HG03571 (cell line): Measurements from ENCODE around the gene NLE1.

Experiments
- ATAC-seq: cut with Tn5 transposase; IDR thresholded peaks from one replicate; pipeline ENCODE4 v1.9.1; 2021; ENCODE audit not compliant: unreplicated experiment

Gene NLE1

DNA sequence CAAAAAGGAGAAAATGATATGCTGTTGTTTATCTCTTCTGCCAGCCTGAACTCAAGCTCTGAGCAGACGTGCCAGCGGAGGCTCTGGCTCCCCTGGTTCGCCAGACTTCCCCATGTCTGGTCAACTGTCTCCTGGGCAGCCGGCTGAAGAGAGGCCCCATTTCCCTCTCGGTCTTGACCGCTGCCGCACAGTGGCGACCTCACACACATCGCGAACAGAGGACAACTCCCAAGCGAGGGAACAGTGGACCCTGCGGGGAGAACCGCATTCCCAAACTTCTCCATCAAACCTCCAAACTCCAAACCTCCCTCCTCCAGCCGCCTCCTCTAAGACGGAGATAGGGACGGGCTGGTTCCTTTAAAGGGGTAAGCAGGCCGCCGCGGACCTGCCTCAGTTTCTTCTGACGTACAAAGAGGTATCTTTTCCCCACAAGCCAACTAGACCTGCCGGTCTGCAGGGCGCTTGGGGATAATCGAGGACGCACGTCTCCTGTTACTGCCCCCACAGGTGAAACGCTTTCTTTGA lies 53.7 kb downstream of the NLE1 start:
- no peak for ATAC-seq

DNA sequence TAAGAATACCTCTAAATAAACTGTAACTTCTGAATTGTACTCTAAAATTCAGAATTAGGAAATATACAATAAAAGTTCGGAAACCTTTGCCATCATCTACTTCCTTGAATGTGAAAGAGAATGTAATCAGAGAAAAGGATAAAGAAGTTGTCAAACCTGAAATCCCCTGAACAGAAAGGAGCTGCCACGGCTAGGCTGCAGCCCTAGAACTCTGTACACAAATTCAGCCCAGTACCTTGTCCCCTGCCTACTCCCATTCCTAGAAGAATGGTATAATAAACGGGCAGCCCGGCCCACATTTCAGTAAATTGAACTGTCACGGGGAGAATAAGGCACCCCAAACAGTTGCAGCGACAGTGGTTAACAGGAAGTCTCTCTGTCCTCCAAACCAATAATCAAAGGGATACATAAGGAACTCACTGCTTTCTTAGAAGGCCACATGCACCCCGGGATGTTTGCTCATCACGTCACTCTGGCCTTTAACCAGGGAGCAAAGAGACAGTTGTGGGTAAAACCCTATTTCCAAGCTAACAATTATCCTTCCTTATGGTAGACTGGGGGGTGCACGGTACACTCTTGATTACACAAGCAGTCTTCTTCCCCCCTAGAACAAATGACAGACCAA lies 54.3 kb downstream of the NLE1 start:
- ATAC-seq: no peak

DNA sequence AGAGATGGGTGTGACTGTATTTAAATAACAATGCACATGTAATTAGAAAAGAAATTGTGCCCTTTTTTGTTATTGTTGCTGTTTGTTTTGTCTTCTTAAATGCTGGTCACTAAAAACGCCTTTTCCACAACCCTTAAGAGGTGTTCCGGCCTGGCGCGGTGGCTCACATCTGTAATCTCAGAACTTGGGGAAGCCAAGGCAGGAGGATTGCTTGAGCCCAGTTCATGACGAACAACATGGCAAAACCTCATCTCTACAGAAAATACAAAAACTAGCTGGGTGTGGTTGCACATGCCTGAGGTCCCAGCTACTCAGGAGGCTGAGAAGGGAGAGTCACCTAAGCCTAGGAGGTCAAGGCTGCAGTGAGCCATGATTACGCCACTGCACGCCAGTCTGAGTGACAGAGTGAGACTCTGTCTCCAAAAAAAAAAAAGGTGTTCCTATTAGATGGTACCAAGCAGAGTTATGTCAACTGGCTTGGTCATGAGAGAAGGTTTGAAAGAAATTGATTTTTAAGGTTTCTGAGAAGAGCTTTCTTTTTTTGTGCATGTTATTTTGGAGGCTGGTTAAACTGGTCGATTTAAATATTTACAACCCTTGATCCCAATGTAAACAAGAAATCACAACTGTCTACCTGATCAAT lies 55.1 kb downstream of the NLE1 start:
- no peak for ATAC-seq

DNA sequence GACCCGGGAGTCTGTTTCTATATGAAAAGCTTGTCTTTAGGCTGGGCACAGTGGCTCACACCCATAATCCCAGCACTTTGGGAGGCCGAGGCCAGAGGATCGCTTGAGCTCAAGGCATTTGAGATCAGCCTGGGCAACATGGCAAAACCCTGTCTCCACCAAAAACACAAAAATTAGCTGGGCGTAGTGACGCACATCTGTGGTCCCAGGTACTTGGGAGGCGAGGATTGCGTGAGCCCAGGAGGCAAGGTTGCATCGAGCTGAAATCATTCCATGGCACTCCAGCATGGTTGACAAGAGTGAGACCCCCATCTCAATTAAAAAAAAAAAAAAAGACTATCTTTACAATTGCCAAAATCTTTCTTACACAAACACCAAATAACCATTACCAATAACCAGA lies 55.9 kb downstream of the NLE1 start:
- ATAC-seq: no peak

DNA sequence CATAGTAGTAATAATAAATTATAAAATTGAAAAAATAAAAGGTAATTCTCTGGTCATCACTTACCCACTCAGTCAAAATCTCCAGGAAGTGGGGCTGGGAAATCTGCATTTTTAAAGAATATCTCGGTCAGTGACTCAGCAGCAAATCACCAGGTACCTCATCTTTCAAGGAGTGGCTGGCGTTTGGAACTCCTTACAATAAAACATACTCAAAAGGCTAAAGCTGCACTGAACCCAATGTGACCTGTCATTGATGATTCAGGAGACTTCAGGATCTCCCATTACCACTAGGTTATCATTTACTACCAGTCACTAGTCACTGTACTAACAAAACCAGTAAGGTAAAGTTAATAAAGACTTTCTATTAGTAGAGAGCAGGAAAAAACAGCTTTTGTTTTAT lies 57.1 kb downstream of the NLE1 start:
- no peak for ATAC-seq

DNA sequence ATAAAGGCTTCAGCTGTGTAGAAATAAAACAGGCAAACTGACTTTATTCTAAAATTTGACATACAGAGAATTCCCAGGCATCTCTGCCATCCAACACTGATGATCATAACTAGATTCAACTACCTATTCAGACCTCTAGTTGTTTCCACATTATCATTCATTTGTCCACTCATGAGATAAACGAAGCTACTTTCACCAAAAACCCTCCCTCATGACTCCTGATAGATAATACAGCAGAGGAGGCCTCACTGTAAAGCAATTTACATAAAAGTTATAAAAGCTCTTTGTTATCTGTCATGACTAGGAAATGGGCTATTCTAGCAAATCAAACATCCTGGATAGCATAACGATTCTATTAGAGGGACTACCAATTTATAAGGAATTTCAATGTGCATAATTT lies 59.0 kb downstream of the NLE1 start:
- ATAC-seq: no peak

DNA sequence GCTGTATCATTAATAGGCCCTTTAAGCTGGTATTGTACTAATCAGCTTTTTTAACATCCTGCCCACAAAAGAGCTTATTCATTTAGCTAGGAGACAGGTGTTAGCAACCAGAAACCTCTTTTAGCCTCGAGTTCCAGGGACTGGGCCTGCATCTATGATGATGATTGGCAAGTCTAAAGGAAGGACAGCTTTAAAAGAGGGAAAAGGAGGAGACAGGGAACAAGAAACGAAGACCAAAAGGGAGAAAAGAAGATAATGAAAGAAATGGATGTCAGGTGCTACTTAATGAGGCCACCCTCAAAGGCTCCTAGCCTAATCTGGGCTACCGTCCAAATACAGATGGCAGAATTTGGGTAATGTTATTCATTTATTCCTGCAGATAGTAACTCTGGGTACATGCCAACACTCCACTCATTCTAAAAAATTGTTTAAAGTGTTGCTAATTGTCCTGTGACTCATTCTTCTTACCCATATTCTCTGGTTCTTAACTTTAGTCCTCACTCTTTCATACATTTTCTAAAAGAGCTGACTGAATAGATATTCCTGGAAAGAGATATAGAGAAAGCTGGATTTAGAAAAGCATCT lies 59.9 kb downstream of the NLE1 start:
- no peak for ATAC-seq

DNA sequence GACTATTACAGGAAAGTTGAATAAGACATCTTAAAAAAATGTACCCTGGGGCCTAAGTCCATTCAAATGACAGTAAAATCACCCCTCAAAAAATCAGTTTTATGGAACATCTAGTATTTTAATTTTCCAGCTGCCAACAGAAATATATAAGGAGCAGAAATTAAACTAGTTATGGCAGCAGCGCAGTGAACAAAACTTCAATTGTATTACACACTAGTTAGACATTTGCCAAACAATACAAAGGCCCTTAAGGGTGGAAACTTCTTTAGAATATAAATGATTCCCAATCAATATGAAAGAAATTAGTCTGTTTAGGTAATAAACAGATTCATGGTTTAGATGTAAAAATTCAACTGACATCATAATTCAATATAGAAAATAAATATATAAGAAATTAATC lies 60.5 kb downstream of the NLE1 start:
- ATAC-seq: no peak

DNA sequence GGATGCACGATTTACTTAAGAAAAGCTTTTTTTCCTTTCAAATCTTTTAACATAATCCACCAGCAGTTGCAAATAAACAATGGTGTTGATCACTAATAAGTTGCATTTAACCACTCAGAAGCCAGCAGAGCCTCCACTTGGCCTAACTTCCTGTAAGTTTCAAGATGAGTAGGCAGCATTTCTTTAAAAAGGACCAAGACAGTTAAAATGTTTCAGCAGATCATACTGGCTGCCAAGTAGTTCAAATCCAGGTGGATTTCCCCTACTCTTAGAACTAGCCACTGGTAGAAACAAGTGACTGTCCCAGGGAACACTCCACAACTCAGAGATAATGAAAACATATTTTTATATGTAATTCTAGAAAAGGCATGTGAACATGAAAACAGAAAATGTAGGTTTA lies 61.6 kb downstream of the NLE1 start:
- ATAC-seq: no peak

DNA sequence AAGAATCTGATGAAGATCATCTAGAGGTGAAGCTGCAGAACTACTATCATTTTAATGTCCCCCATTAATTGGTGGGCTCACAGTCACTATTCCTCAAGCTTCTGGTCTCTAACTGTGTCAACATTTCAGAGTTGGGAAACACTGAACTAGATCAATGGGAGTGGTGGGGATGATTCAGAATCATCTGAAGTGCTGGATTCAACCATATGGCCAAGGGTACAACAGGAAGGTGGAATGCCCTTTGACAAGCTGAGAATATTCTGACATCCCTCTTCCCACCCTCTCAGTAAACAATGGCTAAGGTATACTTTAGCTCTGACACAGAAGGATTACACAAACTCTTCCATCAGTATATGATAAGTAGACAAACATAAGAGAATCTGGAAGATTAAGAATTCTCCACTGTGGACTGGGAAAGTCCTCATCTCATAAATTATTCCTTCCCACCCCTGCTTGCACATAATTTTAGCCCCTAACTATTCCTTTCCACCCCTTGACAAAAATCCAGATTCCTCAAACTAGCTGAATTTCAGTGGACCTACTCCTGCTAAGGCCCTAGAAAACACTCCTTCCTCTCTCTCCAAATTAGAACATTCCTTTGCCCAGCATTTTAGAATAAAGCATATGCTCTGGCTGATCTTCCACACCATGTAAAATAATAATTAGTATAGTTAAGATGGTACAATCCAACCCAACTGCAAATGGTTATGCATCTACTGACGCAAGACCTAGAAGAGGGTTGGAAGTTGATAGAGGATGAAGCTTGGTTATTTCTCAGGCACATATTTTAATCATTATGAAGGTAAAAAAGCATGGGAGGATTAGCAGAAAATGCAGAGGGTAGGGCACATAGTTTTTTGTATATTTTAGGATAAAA lies 62.3 kb downstream of the NLE1 start:
- ATAC-seq: no peak
